CD4-positive, alpha-beta T cell treated with Interleukin-6 at 100 ng/mL for 8 hours (primary cell): Measurements from ENCODE around the gene DCAF10.
"Not testable (repeated sequence)": the region's sequence is repeated elsewhere in the genome, so short reads cannot be mapped to it uniquely, and the experiment has no call there.

Experiments
- DNase-seq: peaks from one replicate; pipeline ENCODE4 v3.0.0-alpha.2; 2020; ENCODE audit warnings: mixed read lengths, low spot score

Gene DCAF10

DNA sequence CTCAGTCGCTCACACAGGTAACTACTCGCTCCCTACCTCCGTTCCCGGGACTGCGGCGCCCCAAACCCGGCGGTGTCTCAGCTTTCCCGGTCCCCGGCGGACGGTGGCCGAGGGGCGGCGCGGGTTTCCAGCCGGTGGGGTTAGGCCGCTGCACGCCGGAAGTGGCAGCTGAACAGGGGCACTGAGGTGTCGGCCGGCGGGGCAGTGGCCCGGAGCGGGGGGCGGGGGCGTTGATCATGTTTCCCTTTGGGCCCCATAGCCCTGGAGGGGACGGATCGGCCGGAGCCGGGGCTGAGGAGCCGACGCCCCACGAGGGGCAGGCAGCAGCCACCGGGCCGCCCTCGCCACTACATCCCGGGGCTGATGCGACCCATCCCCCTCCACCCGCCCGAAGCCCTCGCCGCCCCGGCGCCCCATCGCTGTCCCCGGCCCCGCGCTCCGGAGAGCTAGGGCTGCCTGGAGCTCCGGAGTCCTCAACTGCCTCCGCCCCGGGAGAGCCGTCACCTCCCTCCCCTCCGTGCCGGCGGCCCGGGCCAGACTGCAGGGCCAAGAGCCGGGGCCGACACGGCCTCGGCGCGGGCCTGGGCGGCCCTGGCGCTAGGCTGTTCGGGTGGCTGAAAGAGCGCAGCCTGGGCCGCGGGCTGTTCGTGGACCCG, at the start of gene DCAF10:
Gene DCAF10, plus strand, starts transcription at position 167 of the 656 bp plus-strand sequence. Its CDS starts 70 bp downstream, at position 237.
- peak; percentile 77 for DNase-seq

DNA sequence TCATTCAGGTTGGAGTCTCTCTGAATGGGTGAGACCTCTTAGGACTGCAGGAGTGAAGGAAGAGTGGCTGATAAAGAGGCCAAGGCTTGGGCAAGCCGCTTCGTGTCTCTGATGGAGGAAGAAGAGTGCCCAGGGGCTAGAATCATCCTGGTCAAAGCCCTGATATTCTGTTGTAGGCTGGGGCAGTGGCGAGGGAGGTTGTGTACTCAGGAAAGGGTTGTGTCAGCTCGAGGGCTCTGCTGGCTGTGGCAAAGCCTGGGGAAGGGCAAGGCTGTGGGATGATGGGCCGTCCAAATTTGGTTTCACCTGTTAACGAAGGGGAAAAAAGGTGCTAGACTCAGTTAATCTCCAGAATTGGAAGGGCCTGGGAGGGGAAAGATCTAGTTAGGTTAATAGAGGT, 49.4 kb upstream of the DCAF10 start:
- no peak for DNase-seq

GRCh38 chr9:37751704-37752103, 48.9 kb upstream of the DCAF10 start:
- DNase-seq = not testable (repeated sequence)

DNA sequence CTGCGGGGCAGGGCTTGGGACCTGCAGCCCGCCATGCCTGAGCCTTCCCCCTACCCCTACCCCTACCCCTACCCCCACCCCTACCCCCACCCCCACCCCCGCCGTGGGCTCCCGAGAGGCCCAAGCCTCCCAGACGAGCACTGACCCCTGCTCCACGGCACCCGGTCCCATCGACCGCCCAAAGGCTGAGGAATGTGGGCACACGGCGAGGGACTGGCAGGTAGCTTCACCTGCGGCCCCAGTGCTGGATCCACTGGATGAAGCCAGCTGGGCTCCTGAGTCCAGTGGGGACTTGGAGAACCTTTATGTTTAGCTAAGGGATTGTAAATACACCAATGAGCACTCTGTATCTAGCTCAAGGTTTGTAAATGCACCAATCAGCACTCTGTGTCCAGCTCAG, 48.5 kb upstream of the DCAF10 start:
- not testable (repeated sequence) for DNase-seq

DNA sequence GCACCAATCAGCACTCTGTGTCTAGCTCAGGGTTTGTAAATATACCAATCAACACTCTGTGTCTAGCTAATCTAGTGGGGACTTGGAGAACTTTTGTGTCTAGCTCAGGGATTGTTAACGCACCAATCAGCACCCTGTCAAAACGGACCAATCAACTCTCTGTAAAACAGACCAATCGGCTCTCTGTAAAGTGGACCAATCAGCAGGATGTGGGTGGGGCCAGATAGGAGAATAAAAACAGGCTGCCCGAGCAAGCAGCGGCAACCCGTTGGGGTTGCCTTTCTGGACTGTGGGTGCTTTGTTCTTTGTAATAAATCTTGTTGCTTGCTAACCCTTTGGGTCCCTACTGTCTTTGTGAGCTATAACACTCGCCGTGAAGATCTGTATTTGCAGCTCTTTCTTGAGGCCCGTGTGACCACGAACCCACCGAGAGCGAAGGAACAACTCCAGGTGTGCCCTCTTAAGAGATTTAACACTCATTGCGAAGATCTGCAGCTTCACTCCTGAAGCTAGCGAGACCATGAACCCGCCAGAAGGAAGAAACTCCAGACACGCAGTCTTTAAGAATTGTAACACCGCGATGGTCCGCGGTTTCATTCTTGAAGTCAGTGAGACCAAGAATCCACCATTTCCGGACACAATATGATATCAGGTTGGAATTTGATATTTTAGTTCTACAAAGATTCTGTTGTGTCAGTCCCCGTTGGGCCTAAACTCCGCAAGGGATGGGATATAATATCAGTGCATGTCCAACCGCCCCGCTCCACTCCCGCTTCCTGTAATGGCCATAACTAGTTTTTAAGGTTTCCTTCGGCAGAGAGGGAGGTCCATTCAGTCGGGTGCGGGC, 47.7 kb upstream of the DCAF10 start:
- no peak for DNase-seq

- DNase-seq = peak; percentile 70
Observed at GRCh38 chr9:37753489-37754190, 47.0 kb upstream of the DCAF10 start, which contains the start of gene TRMT10B. Gene TRMT10B, plus strand, starts transcription at chr9:37753805. Its CDS starts 8,127 bp downstream, at chr9:37761932.

DNA sequence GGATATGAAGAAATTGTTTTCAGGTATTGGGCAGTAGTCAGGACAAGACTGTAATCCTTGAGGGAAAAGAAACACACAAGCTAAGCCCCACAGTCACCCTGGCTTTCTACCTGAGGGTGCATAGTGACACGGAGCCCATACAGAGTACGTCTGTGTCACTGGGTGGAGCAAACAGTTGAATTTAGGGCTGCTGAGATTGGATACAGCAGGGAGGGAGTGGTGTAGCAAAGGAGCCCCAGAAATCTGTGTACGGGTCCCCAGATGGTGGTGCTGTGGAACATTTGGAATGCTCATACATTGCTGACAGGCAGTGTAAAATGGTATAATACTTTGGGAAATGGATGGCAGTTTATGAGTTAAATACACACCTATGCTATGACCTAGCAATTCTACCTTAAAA, 41.9 kb upstream of the DCAF10 start:
- DNase-seq = no peak

GRCh38 chr9:37760416-37761161, 40.0 kb upstream of the DCAF10 start:
- no peak for DNase-seq

DNA sequence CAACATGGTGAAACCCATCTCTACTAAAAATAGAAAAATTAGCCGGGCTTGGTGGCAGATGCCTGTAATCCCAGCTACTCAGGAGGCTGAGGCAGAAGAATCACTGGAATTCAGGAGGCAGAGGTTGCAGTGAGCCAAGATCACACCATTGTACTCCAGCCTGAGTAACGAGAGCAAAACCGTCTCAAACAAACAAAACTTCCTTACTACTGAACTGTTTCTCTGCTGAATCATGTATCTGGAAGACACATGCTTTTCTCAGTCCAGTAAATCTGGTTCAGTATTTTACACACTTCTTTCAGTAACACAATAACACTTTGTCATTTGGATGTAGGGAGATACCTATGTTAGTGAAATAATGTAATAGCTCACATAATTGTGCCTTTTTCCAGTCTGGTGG, 39.1 kb upstream of the DCAF10 start:
- no peak for DNase-seq

GRCh38 chr9:37765263-37765662, 35.3 kb upstream of the DCAF10 start:
- DNase-seq = not testable (repeated sequence)

GRCh38 chr9:37769306-37769705, 31.3 kb upstream of the DCAF10 start:
- no peak for DNase-seq

DNA sequence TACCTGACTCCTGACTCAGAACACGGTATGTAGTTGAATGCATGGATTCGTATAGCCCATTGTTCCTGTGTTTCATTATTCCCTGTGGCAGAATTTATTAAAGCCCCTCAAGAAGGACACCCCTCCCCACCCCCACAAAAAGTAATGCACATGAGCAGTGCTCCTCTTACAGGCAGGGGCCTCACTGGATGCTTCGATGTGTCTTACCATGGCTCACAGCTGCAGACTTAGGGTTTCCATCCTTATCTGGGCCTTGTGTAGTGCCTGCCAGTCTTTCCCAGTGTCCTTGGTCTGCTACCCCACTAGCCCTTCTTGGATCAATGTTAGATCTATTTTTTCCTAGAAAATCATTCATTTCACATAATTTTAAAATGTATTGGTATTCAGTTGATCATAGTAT, 30.6 kb upstream of the DCAF10 start:
- DNase-seq = no peak

- DNase-seq = no peak
Observed at GRCh38 chr9:37775216-37775919, 25.2 kb upstream of the DCAF10 start.

GRCh38 chr9:37776328-37776727, 24.3 kb upstream of the DCAF10 start:
- no peak for DNase-seq

GRCh38 chr9:37778534-37778933, 22.1 kb upstream of the DCAF10 start:
- DNase-seq = no peak

DNA sequence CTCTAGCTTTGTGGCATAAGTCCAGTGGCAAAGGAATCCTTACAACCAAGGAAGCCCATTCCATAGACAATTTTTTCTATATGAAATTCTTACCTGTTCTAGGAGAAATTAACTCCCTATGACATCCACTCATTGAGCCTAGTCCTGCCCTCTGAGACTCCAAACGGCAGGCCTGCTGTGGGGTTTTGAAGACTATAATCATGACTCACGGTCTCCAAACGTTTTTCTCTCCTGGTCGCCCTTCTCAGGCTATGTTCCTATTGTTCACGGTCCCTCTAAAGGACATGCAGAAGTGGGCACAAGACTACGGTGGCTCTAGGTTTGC, 16.3 kb upstream of the DCAF10 start:
- DNase-seq = no peak

- peak; percentile 80 for DNase-seq
Observed at GRCh38 chr9:37784616-37785483, 15.7 kb upstream of the DCAF10 start, which contains the start of gene EXOSC3. Gene EXOSC3, minus strand, starts transcription at chr9:37785064. Its CDS starts 20 bp downstream, at chr9:37785044.

DNA sequence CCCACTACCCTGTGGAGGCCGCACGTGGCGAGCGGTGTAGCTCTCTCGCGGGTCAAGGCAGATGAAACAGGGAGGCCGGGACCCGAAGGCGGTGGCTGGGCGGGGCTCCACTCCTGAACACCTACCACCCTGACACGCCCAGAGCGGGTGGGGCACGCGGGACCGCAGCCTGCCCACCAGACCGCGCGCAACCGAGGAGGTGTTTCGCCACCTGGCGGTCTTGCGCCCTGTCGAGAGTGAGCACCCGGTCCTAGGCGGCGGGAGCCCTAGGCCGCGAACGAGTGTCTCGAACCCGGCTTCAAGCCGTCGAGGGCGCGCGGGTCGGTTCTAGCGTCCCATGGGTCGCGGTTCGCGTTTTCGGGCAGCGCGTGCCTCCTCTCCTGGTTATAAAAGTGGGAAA, 13.5 kb upstream of the DCAF10 start:
- no peak for DNase-seq

GRCh38 chr9:37788332-37788731, 12.3 kb upstream of the DCAF10 start:
- DNase-seq = no peak

GRCh38 chr9:37790096-37790495, 10.5 kb upstream of the DCAF10 start:
- no peak for DNase-seq
